K562 (cell line): Measurements from ENCODE around the gene IL12A.

Experiments used
- CBX3 ChIP-seq, 2 experiments: IDR thresholded peaks; 1 replicate in 1 of 2; 2 replicates in 1 of 2; pipeline ENCODE4 v1.6.1; 2012; ENCODE audit warnings: inconsistent platforms in 2 of 2, low read length in 2 of 2, borderline replicate concordance in 1 of 2, control low read depth in 1 of 2
- CHD2 ChIP-seq: IDR thresholded peaks from 2 replicates; pipeline ENCODE4 v1.6.1; 2011; ENCODE audit warnings: low read depth, low read length
- EGR1 ChIP-seq: fragments of 450-650 bp; conservative IDR thresholded peaks from 2 replicates; pipeline ENCODE4 v1.6.1; 2017; ENCODE audit warnings: mild to moderate bottlenecking
- GATA2 ChIP-seq: sonication (generic); formaldehyde crosslinking; IDR thresholded peaks from 2 replicates; pipeline ENCODE4 v1.4.0; 2020; ENCODE audit warnings: mild to moderate bottlenecking, missing genetic modification reagents
- HDAC2 ChIP-seq: fragments of 450-650 bp; IDR thresholded peaks from 2 replicates; pipeline ENCODE4 v1.6.1; 2016; ENCODE audit warnings: mild to moderate bottlenecking
- RAD51 ChIP-seq: fragments of 450-650 bp; IDR thresholded peaks from 2 replicates; pipeline ENCODE4 v1.7.1; 2016; ENCODE audit warnings: low read depth, mild to moderate bottlenecking, borderline replicate concordance
- SMAD4 ChIP-seq: fragments of 250-450 bp; sonication (Bioruptor Pico); conservative IDR thresholded peaks from 2 replicates; pipeline ENCODE4 v1.8.0; 2021; ENCODE audit warnings: inconsistent platforms, mild to moderate bottlenecking, moderate library complexity
- ZNF274 ChIP-seq: IDR thresholded peaks from 2 replicates; pipeline ENCODE4 v1.6.1; 2011; ENCODE audit warnings: low read depth, mild to moderate bottlenecking, low read length, moderate library complexity, borderline replicate concordance
- ZNF41 ChIP-seq: fragments of 250-450 bp; sonication (Bioruptor Pico); conservative IDR thresholded peaks from 2 replicates; pipeline ENCODE4 v1.4.0; 2020; ENCODE audit warnings: mild to moderate bottlenecking
- TF ChIP-seq, protein P1 (sequence below): fragments of 450-650 bp; IDR thresholded peaks from 2 replicates; pipeline ENCODE4 v1.6.1; 2016; ENCODE audit warnings: low read depth
- TF ChIP-seq, protein P2 (sequence below), 3 experiments: IDR thresholded peaks in 2 of 3; conservative IDR thresholded peaks in 1 of 3; 2 replicates each; pipeline ENCODE4 v1.5.1; 2011 to 2012; ENCODE audit warnings: low read length in 3 of 3, mild to moderate bottlenecking in 3 of 3, control low read depth in 2 of 3, improper control_type of control experiment in 1 of 3, inconsistent platforms in 1 of 3, low read depth in 1 of 3, mixed read lengths in 1 of 3, moderate library complexity in 1 of 3; ENCODE audit not compliant: insufficient read depth in 2 of 3
- TF ChIP-seq, protein P3 (sequence below), 2 experiments: fragments of 450-650 bp in 1 of 2; sonication (generic) in 1 of 2; formaldehyde crosslinking in 1 of 2; IDR thresholded peaks; 2 replicates each; pipeline versions ENCODE4 v1.7.1 to v1.9.0; 2016 to 2022; ENCODE audit warnings: inconsistent platforms in 1 of 2, mild to moderate bottlenecking in 1 of 2, missing genetic modification reagents in 1 of 2
- TF ChIP-seq, protein P4 (sequence below): fragments of 450-650 bp; IDR thresholded peaks from 2 replicates; pipeline ENCODE4 v1.6.1; 2016; ENCODE audit warnings: missing biosample characterization, missing genetic modification characterization

DNA sequence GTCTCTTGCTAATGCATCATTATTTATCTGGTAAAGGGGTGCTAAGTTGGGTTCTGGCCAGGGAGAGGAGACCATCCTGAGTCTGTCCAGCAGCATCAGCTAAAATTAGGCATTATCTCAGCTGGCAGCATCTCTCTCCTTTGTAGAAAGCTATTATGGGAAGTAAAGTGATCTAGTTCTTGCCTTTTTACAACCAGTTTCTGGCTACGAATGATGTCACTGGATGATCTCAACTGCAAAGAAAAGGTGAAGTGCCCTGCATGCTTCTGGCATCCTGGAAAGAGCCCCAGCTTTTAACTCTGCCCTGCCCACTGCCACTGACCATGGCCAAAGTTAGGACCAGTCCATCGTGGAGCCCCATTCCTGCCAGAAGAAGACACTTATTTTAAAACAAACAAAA is 37.1 kb upstream of the IL12A start:
- TF ChIP-seq, protein P1, sequence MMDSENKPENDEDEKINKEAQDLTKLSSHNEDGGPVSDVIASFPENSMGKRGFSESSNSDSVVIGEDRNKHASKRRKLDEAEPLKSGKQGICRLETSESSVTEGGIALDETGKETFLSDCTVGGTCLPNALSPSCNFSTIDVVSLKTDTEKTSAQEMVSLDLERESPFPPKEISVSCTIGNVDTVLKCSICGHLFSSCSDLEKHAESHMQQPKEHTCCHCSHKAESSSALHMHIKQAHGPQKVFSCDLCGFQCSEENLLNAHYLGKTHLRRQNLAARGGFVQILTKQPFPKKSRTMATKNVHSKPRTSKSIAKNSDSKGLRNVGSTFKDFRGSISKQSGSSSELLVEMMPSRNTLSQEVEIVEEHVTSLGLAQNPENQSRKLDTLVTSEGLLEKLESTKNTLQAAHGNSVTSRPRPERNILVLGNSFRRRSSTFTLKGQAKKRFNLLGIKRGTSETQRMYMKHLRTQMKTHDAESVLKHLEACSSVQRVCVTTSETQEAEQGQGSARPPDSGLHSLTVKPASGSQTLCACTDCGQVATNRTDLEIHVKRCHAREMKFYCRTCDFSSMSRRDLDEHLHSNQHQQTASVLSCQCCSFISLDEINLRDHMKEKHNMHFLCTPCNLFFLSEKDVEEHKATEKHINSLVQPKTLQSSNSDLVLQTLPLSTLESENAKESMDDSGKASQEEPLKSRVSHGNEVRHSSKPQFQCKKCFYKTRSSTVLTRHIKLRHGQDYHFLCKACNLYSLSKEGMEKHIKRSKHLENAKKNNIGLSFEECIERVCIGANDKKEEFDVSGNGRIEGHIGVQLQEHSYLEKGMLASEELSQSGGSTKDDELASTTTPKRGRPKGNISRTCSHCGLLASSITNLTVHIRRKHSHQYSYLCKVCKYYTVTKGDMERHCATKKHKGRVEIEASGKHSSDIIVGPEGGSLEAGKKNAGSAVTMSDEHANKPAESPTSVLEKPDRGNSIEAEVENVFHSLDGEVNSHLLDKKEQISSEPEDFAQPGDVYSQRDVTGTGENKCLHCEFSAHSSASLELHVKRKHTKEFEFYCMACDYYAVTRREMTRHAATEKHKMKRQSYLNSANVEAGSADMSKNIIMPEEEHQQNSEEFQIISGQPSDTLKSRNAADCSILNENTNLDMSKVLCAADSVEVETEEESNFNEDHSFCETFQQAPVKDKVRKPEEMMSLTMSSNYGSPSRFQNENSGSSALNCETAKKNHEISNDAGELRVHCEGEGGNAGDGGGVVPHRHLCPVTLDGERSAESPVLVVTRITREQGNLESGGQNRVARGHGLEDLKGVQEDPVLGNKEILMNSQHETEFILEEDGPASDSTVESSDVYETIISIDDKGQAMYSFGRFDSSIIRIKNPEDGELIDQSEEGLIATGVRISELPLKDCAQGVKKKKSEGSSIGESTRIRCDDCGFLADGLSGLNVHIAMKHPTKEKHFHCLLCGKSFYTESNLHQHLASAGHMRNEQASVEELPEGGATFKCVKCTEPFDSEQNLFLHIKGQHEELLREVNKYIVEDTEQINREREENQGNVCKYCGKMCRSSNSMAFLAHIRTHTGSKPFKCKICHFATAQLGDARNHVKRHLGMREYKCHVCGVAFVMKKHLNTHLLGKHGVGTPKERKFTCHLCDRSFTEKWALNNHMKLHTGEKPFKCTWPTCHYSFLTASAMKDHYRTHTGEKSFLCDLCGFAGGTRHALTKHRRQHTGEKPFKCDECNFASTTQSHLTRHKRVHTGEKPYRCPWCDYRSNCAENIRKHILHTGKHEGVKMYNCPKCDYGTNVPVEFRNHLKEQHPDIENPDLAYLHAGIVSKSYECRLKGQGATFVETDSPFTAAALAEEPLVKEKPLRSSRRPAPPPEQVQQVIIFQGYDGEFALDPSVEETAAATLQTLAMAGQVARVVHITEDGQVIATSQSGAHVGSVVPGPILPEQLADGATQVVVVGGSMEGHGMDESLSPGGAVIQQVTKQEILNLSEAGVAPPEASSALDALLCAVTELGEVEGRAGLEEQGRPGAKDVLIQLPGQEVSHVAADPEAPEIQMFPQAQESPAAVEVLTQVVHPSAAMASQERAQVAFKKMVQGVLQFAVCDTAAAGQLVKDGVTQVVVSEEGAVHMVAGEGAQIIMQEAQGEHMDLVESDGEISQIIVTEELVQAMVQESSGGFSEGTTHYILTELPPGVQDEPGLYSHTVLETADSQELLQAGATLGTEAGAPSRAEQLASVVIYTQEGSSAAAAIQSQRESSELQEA, result no peak
- TF ChIP-seq CBX3 (IDR thresholded peaks at IDR 0.05; ENCODE audit: borderline replicate concordance in 1 of 2, low read length in 2 of 2), result no peak
- TF ChIP-seq ZNF41, result no peak
- TF ChIP-seq, protein P2, sequence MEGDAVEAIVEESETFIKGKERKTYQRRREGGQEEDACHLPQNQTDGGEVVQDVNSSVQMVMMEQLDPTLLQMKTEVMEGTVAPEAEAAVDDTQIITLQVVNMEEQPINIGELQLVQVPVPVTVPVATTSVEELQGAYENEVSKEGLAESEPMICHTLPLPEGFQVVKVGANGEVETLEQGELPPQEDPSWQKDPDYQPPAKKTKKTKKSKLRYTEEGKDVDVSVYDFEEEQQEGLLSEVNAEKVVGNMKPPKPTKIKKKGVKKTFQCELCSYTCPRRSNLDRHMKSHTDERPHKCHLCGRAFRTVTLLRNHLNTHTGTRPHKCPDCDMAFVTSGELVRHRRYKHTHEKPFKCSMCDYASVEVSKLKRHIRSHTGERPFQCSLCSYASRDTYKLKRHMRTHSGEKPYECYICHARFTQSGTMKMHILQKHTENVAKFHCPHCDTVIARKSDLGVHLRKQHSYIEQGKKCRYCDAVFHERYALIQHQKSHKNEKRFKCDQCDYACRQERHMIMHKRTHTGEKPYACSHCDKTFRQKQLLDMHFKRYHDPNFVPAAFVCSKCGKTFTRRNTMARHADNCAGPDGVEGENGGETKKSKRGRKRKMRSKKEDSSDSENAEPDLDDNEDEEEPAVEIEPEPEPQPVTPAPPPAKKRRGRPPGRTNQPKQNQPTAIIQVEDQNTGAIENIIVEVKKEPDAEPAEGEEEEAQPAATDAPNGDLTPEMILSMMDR (IDR thresholded peaks at IDR 0.05 in 2 of 3, conservative IDR thresholded peaks at IDR 0.05 in 1 of 3; ENCODE audit: insufficient read depth in 2 of 3, low read depth in 1 of 3, low read length in 3 of 3), result no peak
- TF ChIP-seq, protein P3, sequence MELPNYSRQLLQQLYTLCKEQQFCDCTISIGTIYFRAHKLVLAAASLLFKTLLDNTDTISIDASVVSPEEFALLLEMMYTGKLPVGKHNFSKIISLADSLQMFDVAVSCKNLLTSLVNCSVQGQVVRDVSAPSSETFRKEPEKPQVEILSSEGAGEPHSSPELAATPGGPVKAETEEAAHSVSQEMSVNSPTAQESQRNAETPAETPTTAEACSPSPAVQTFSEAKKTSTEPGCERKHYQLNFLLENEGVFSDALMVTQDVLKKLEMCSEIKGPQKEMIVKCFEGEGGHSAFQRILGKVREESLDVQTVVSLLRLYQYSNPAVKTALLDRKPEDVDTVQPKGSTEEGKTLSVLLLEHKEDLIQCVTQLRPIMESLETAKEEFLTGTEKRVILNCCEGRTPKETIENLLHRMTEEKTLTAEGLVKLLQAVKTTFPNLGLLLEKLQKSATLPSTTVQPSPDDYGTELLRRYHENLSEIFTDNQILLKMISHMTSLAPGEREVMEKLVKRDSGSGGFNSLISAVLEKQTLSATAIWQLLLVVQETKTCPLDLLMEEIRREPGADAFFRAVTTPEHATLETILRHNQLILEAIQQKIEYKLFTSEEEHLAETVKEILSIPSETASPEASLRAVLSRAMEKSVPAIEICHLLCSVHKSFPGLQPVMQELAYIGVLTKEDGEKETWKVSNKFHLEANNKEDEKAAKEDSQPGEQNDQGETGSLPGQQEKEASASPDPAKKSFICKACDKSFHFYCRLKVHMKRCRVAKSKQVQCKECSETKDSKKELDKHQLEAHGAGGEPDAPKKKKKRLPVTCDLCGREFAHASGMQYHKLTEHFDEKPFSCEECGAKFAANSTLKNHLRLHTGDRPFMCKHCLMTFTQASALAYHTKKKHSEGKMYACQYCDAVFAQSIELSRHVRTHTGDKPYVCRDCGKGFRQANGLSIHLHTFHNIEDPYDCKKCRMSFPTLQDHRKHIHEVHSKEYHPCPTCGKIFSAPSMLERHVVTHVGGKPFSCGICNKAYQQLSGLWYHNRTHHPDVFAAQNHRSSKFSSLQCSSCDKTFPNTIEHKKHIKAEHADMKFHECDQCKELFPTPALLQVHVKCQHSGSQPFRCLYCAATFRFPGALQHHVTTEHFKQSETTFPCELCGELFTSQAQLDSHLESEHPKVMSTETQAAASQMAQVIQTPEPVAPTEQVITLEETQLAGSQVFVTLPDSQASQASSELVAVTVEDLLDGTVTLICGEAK (IDR thresholded peaks at IDR 0.05), result no peak
- TF ChIP-seq, protein P3 (CRISPR knock-in tag; IDR thresholded peaks at IDR 0.05), result no peak
- no peak for TF ChIP-seq SMAD4 (CRISPR knock-in tag)
- no peak for TF ChIP-seq EGR1
- TF ChIP-seq CHD2, result no peak
- TF ChIP-seq HDAC2, result no peak
- TF ChIP-seq, protein P4, sequence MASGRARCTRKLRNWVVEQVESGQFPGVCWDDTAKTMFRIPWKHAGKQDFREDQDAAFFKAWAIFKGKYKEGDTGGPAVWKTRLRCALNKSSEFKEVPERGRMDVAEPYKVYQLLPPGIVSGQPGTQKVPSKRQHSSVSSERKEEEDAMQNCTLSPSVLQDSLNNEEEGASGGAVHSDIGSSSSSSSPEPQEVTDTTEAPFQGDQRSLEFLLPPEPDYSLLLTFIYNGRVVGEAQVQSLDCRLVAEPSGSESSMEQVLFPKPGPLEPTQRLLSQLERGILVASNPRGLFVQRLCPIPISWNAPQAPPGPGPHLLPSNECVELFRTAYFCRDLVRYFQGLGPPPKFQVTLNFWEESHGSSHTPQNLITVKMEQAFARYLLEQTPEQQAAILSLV (tag), result no peak
- TF ChIP-seq RAD51, result no peak
- TF ChIP-seq ZNF274, result no peak
- TF ChIP-seq GATA2, result no peak
